Activated B cell treated with CpG ODN at 0.5 μM for 24 hours (primary cell): ENCODE results near the gene NINJ2. TPM values are rescaled to one million over a fixed set of nuclear protein-coding genes. Genes with fewer than 3 reads are reported as not detected.

Experiments used
- ATAC-seq: fragments of 200-7000 bp; cut with Tn5 transposase; one replicate; pipeline ENCODE4 v1.10.0; 2021; ENCODE audit warnings: low read depth, mild to moderate bottlenecking, moderate library complexity
- CTCF ChIA-PET: fragments of 350-600 bp; sonication (Branson Sonifier 250); formaldehyde crosslinking; loops from one replicate; lab custom pipeline; 2021; ENCODE audit warnings: antibody characterized with exemption; lab: Charles Lee
- POLR2A ChIA-PET: fragments of 350-600 bp; sonication (Branson Sonifier 250); formaldehyde crosslinking; loops from one replicate; lab custom pipeline; 2021; ENCODE audit warnings: antibody characterized with exemption; lab: Charles Lee
- DNase-seq: peaks from one replicate; pipeline ENCODE4 v3.0.0; 2022
- H3K27ac Mint-ChIP-seq: one replicate; pipeline ENCODE4 v1.8.0; 2020; ENCODE audit warnings: mixed read lengths
- H3K27me3 Mint-ChIP-seq: one replicate; pipeline ENCODE4 v1.8.0; 2021; ENCODE audit warnings: mixed read lengths
- H3K36me3 Mint-ChIP-seq: one replicate; pipeline ENCODE4 v1.8.0; 2021; ENCODE audit warnings: low read depth, mixed read lengths
- H3K4me1 Mint-ChIP-seq: one replicate; pipeline ENCODE4 v1.8.0; 2021; ENCODE audit warnings: mixed read lengths
- H3K4me3 Mint-ChIP-seq: one replicate; pipeline ENCODE4 v1.8.0; 2020; ENCODE audit warnings: mild to moderate bottlenecking, mixed read lengths
- H3K9me3 Mint-ChIP-seq: one replicate; pipeline ENCODE4 v1.8.0; 2020; ENCODE audit warnings: mixed read lengths
- intact Hi-C: fragments of 100-400 bp; cut with micrococcal nuclease; formaldehyde crosslinking; loops from one replicate; pipeline ENCODE4 v1.15.1; 2024
- total RNA-seq: library from RNA; stranded (reverse); gene quantifications from 2 replicates; pipeline ENCODE4 v1.2.3, GENCODE V29; 2022
- TF ChIP-seq, protein P1 (sequence below): fragments of 200-600 bp; IDR thresholded peaks from one replicate; pipeline ENCODE4 v1.8.0; 2022; ENCODE audit warnings: antibody characterized with exemption, mild to moderate bottlenecking

The NINJ2 gene
- total RNA-seq, 1 donor from 2014 or later = 3.6 TPM

DNA sequence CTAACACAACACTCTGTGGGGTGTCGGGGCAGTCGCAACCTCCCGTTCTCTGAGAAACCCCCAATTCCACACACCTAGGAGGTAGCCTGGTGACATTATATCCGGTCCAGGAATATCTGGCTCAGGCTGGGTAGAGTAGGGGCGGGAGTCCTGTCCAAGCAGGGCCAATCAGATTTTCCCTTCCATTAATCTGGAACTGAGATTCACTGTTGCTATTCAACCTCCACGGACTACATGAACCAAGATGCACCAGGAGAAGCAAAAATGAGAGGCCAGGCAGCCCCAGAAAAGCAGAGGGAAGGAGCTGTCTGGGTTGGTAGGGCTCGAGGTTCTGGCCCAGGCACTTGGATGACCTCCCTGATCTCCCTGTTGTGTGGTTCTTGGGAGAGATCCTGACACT lies 51.0 kb downstream of the NINJ2 start:
- Mint-ChIP-seq H3K27me3 (no peaks in the 10 kb centered on the region), H3K4me3 (no peak overlapping the region), H3K4me1 (peaks cover 25% of the 10 kb centered on the region), H3K27ac (no peak overlapping the region), H3K9me3 (no peaks in the 10 kb centered on the region), H3K36me3 (no peaks in the 10 kb centered on the region)
- TF ChIP-seq, protein P1, sequence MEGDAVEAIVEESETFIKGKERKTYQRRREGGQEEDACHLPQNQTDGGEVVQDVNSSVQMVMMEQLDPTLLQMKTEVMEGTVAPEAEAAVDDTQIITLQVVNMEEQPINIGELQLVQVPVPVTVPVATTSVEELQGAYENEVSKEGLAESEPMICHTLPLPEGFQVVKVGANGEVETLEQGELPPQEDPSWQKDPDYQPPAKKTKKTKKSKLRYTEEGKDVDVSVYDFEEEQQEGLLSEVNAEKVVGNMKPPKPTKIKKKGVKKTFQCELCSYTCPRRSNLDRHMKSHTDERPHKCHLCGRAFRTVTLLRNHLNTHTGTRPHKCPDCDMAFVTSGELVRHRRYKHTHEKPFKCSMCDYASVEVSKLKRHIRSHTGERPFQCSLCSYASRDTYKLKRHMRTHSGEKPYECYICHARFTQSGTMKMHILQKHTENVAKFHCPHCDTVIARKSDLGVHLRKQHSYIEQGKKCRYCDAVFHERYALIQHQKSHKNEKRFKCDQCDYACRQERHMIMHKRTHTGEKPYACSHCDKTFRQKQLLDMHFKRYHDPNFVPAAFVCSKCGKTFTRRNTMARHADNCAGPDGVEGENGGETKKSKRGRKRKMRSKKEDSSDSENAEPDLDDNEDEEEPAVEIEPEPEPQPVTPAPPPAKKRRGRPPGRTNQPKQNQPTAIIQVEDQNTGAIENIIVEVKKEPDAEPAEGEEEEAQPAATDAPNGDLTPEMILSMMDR = no peak
- no peak for ATAC-seq
- intact Hi-C loops = no loop called here
- ChIA-PET CTCF (interaction anchor here (1.4 to 1.7 kb wide), 2 partner anchors 139 to 203 kb away, joined by 5 to 8 read pairs; no protein-coding TSS in a partner anchor), POLR2A (no interaction called here)
- DNase-seq = no peak

DNA sequence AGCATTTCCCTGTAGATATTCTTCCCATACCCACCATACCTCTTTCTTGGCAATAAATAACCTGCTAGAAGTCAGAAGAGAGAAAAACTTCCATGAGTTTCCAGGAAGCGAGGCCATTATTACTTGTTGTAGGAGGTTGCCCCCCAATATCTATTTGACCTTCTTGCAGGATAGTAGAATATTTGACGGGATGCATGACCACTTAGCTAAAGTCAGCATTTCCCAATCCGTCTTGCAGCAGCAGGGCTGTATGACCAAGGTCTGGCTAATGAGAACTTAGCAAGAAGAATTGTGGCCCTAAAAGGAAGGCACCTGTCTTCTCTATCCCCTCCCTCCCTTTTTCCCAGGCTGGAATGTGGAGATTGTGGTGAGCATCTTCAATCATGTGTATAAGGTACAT lies 51.5 kb downstream of the NINJ2 start:
- H3K9me3 Mint-ChIP-seq = no peaks in the 10 kb centered on the region
- H3K27me3 Mint-ChIP-seq = no peaks in the 10 kb centered on the region
- H3K4me1 Mint-ChIP-seq = peaks cover 25% of the 10 kb centered on the region
- H3K27ac Mint-ChIP-seq = no peak overlapping the region
- intact Hi-C loops = no loop called here
- H3K36me3 Mint-ChIP-seq = no peaks in the 10 kb centered on the region
- POLR2A ChIA-PET = no interaction called here
- TF ChIP-seq, protein P1 = no peak
- no peak for DNase-seq
- no peak for ATAC-seq
- no peak overlapping the region for H3K4me3 Mint-ChIP-seq
- CTCF ChIA-PET = interaction anchor here (1.4 to 1.7 kb wide), 2 partner anchors 139 to 203 kb away, joined by 5 to 8 read pairs; no protein-coding TSS in a partner anchor

DNA sequence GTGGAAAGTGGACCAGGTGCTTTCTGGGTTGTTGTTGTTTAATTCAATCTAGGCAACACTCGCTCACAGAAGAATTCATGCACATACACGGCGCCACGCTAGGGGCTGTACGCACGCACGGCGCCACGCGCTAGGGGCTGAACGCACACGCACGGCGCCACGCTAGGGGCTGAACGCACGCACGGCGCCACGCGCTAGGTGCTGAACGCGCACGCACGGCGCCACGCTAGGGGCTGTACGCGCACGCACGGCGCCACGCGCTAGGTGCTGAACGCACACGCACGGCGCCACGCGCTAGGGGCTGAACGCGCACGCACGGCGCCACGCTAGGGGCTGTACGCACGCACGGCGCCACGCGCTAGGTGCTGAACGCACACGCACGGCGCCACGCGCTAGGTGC lies 54.3 kb downstream of the NINJ2 start:
- ChIA-PET CTCF (interaction anchor here (2.1 to 2.2 kb wide), 2 partner anchors 33 kb away, joined by 5 to 9 read pairs; no protein-coding TSS in a partner anchor), POLR2A (no interaction called here)
- H3K27ac Mint-ChIP-seq = no peak overlapping the region
- H3K36me3 Mint-ChIP-seq = no peaks in the 10 kb centered on the region
- no peaks in the 10 kb centered on the region for H3K27me3 Mint-ChIP-seq
- ATAC-seq = no peak
- TF ChIP-seq, protein P1 = no peak
- no peak overlapping the region for H3K4me3 Mint-ChIP-seq
- intact Hi-C loops = no loop called here
- no peaks in the 10 kb centered on the region for H3K9me3 Mint-ChIP-seq
- H3K4me1 Mint-ChIP-seq = peaks cover 19% of the 10 kb centered on the region
- no peak for DNase-seq

DNA sequence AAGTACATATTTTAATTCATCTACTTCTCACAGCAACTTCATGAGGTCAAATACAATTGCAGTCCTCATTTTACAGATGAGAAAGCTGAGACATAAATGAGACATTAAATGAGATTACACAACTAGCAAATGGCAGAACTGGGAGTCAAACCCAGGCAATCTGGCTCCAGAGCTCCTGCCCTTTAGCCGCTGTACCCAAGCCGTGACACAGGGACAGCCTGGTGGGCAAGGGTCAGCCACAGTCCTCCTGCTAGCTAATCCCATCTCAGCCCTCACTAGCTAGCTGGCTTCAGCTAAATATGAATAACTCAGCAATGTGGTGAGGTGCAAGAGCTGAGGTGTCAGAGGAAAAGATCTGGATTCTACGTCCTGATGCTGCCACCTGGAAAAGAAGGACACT lies 54.8 kb downstream of the NINJ2 start:
- ATAC-seq = no peak
- TF ChIP-seq, protein P1 = no peak
- ChIA-PET CTCF (interaction anchor here (0.9 to 2.2 kb wide), 3 partner anchors 32 to 210 kb away, joined by 3 to 9 read pairs (median 4); no protein-coding TSS in a partner anchor), POLR2A (no interaction called here)
- Mint-ChIP-seq H3K27me3 (no peaks in the 10 kb centered on the region), H3K36me3 (no peaks in the 10 kb centered on the region), H3K9me3 (no peaks in the 10 kb centered on the region), H3K27ac (no peak overlapping the region), H3K4me1 (peaks cover 19% of the 10 kb centered on the region), H3K4me3 (no peak overlapping the region)
- no peak for DNase-seq
- intact Hi-C loops = no loop called here

DNA sequence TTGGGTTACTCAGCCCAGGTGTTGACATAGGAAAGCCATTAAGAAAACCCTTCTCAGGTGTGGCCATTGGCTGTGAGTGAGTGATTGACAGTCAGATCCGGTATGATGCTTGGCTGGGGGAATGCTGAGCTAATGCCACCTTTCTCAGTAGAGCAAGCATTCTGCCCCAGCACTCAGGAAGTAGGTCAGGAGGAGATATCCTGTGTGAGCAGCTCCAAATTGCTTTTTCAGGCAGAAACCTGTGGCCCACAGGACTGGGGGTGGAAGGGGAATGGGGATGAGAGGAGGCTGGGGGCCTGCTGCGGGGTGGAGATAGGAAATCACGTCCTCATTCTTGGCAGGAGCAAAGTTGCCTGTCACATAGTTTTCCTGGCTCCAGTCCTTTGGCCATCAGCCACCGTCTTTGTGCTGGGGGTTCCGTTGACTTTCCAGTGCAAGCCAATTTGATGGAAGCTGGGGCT lies 55.7 kb downstream of the NINJ2 start:
- ATAC-seq = no peak
- H3K4me3 Mint-ChIP-seq = no peak overlapping the region
- no peak overlapping the region for H3K27ac Mint-ChIP-seq

More for the DNA sequence above, 55.7 kb downstream of the NINJ2 start:
- Mint-ChIP-seq H3K9me3 (no peaks in the 10 kb centered on the region), H3K36me3 (no peaks in the 10 kb centered on the region), H3K4me1 (peaks cover 19% of the 10 kb centered on the region), H3K27me3 (no peaks in the 10 kb centered on the region)
- no peak for DNase-seq
- ChIA-PET CTCF (interaction anchor here (0.9 to 2.2 kb wide), 4 partner anchors 20 to 211 kb away, joined by 3 to 9 read pairs (median 4); no protein-coding TSS in a partner anchor), POLR2A (no interaction called here)
- intact Hi-C loops = no loop called here
- TF ChIP-seq, protein P1 = no peak
